Measurements from ENCODE around the gene TRAP1.

DNA sequence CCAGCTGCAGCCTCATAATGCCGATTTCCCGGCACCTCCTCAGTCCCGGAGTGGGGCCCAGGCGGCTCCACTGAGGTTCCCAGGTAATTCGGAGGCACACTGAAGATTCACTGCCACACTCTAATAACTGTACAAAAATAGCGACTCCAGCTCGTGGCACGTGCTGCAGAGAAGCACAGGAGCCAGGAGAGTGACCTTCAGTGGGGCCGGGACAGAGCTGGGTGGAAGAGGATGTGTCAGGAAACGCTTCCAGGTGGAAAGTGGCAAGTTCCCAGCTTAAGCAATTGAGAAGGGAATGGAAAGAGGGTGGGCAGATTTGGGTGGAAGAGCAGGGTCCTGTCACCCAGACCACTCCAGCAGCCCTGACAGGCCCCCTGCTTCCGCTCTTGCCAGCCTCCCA, 3.1 kb upstream of the TRAP1 start:
- TF ChIP-seq, protein P1, sequence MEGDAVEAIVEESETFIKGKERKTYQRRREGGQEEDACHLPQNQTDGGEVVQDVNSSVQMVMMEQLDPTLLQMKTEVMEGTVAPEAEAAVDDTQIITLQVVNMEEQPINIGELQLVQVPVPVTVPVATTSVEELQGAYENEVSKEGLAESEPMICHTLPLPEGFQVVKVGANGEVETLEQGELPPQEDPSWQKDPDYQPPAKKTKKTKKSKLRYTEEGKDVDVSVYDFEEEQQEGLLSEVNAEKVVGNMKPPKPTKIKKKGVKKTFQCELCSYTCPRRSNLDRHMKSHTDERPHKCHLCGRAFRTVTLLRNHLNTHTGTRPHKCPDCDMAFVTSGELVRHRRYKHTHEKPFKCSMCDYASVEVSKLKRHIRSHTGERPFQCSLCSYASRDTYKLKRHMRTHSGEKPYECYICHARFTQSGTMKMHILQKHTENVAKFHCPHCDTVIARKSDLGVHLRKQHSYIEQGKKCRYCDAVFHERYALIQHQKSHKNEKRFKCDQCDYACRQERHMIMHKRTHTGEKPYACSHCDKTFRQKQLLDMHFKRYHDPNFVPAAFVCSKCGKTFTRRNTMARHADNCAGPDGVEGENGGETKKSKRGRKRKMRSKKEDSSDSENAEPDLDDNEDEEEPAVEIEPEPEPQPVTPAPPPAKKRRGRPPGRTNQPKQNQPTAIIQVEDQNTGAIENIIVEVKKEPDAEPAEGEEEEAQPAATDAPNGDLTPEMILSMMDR (IDR thresholded peaks at IDR 0.05; ENCODE audit: low read length): no peak
- no peak for TF ChIP-seq EZH2 (IDR thresholded peaks at IDR 0.05; ENCODE audit: borderline replicate concordance, low read length)

All from OCI-LY1 (cell line).